Ureter (tissue), 1 donor: ENCODE data around the gene C6orf62. TPM values are rescaled to one million over a fixed set of nuclear protein-coding genes. Genes with fewer than 3 reads are reported as not detected.
A peak's percentile ranks its signal among the peaks of the same experiment; 100 is the strongest.
"Not testable (repeated sequence)": the region's sequence is repeated elsewhere in the genome, so short reads cannot be mapped to it uniquely, and the experiment has no call there.

Source experiments
- DNase-seq: peaks from one replicate; pipeline ENCODE4 v3.0.0-alpha.2; 2020; ENCODE audit warnings: low spot score
- total RNA-seq: library from RNA; stranded (reverse); gene quantifications from one replicate; pipeline ENCODE4 v1.2.4, GENCODE V29; 2023
- donor health status: DM: yes; HTN: yes; CAD: no.

Gene C6orf62
- total RNA-seq, 1 donor from 2014 or later, result 111 TPM

DNA sequence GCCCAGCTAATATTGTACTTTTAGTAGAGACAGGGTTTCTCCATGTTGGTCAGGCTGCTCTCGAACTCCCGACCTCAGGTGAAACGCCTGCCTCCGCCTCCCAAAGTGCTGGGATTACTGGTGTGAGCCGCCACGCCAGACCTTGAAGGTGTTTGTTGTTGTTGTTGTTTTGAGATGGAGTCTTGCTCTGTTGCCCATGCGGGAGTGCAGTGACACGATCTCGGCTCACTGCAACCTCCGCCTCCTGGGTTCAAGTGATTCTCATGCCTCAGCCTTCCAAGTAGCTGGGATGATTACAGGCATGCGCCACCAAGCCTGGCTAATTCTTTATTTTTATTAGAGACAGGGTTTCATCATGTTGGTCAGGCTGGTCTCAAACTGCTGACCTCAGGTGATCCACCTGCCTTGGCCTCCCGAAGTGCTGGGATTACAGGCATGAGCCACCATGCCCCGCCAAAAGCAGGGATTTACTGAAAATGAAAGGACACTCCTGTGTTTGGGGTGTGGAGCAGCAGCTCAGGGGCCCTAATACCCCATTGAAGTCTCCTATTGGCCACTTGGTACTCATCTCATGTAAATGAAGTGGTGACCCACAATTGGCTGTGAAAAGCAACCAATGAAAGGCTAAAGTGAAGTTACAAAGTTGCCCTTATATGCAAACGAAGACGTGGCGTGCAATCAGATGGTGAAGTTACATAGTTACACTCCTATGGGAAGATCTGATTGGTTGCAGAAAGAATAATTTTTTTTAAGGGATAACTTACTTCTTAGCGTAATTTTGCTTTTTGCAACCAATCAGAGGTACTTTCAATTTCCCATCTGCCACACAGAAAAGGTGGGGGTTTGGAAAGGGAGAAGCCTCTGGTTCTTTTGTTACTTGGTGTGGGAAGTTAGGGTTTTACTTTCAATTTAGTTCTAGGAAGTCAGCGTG lies 50.6 kb downstream of the C6orf62 start:
- not testable (repeated sequence) for DNase-seq

- DNase-seq, result no peak
These were observed 51.6 kb downstream of the C6orf62 start for GRCh38 chr6:24667378-24667803.

DNA sequence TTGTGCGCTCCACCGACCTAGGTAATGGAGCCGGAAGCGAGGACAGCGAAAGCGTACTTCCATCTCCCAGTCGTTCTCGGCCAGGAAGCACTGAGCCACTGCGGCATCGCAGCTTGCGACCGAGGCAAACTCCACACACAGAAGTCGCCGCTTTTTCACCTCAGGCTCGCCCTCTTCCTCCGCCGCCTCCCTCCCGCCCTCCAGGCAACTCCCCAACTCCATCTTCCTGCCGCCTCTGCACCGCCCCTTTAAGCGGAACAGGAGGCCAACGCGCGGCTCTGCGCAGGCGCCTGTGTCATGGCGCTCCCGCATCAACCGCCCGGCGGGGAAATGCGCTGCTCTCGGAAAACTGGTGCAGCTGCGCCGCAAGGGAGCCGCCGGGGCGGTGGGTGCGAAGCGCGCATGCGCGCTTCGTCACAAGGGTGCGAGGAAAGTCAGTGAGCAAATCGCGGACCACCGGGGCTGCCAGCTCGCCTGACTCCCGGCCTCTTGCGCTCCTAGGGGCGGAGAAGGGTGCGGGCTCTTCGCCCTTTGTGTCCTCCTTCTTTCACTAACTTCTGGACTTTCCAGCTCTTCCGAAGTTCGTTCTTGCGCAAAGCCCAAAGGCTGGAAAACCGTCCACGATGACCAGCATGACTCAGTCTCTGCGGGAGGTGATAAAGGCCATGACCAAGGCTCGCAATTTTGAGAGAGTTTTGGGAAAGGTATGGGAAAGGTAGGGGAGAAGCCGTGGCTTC lies 52.1 kb downstream of the C6orf62 start, which contains the start of the genes ACOT13 and TDP2:
Gene ACOT13 (plus strand): TSS at position 437 of the 737 bp plus-strand sequence. CDS start 187 bp downstream, at position 624.
Gene TDP2 (minus strand): TSS at position 259 of the 737 bp plus-strand sequence. CDS start 37 bp downstream, at position 222.
- peak; percentile 96 for DNase-seq

DNA sequence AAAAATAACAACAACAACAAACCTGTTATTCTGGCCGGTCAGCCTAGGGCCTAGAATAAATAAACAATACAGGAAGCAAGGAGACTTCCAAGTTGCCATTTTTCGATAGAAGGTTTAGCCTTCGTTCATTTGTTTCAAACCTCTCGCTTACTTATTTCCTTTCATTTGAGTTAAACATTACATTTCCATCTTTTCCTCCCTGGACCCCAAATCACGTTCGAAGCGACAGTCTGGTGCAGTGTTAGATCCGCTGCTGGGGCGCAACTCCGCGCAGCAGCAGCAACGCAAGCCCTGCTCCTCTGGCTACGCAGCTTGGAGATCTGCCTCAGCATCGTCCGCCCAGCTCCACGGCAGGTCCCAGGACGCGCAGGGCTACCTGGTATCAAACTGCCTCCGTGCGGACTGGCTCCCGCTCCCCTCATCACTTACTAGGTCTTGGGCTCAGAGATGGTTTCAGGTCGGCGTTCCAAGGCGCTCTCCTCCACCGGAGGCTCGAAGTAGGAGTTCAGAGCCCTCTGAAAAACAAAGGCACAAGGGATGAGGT lies 52.8 kb downstream of the C6orf62 start:
- no peak for DNase-seq

DNA sequence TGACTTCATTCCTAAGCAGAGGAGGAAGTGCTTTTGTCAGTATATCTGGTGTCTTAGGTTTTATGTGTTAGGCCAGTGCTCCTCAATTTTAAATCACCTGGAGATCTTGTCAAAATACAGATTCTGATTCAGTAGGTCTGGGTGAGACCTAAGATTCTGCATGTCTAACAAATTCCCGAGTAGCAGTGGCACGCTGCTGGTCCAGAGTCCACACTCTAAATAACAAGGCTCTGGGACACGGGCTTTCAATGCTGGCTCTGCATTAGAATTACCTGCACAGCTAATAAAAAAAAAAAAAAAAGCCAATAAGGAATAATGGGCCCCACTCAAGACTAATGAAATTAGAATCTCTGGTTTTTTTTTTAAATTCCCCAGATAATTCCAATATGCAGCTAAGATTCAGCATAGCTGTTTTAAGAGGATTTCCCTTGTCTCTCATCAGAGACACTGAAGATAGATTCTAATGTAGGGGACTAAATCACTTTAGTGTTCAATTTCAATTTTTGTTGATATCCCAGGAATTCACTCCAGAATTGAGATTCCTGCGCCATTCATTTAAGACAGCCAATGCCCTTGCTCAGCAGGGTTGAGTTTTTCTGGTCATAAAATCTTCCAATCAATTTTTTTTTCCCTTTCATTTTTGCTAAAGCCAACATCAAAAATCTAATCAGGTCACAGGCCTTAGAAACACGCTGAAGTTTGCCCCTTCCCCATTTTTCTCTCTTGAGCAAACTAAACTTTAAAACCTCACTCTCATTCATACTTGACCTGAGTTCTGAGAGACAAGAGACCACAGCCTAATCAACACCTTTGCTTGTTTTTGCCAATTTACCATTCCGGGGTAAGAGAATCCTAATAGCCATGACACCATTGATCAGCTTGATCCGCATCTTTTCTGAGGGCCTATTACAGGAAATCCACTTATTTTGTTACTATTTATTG lies 54.6 kb downstream of the C6orf62 start:
- DNase-seq, result no peak

- DNase-seq, result no peak
These were observed 55.8 kb downstream of the C6orf62 start for GRCh38 chr6:24663189-24663588.

DNA sequence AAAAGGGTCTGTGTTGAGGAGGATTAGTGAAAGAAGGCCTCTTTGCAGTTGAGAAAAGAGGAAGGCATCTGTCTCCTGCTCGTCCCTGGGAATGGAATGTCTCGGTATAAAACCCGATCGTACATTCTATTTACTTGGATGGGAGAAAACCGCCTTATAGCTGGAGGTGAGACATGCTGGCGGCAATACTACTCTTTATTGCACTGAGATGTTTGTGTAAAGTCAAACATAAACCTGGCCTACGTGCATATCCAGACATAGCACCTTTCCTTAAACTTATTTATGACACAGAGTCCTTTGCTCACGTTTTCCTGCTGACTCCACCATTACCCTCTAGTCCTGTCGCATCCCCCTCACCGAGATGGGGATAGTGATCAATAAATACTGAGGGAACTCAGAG lies 56.7 kb downstream of the C6orf62 start:
- no peak for DNase-seq

DNA sequence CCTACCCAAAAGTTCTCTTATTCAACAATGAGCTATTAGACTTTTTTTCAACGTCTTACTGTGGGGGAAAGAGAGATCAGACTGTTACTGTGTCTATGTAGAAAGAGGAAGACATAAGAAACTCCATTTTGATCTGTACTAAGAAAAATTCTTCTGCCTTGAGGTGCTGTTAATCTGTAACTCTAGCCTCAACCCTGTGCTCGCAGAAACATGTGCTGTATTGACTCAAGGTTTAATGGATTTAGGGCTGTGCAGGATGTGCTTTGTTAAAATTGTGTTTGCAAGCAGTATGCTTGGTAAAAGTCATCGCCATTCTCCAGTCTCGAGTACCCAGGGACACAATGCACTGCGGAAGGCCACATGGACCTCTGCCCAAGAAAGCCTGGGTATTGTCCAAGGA lies 57.2 kb downstream of the C6orf62 start:
- DNase-seq, result not testable (repeated sequence)

DNA sequence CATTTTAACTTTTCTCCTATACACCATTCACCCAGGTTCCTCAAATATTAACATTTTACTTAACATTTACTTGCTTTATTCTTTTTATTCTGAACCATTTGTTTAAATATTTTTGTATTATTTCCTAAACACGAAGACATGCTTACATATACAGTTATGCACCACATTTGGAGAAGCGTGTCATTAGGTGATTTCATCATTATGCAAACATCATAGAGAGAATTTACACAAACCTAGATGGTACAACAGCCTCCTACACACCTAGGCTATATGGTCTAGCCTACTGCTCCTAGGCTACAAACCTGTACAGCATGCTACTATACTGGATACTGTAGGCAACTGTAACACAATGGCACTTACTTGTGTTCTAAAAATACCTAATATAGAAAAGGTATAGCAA lies 58.8 kb downstream of the C6orf62 start:
- DNase-seq, result no peak

GRCh38 chr6:24659561-24659960 lies 59.4 kb downstream of the C6orf62 start:
- DNase-seq, result no peak

DNA sequence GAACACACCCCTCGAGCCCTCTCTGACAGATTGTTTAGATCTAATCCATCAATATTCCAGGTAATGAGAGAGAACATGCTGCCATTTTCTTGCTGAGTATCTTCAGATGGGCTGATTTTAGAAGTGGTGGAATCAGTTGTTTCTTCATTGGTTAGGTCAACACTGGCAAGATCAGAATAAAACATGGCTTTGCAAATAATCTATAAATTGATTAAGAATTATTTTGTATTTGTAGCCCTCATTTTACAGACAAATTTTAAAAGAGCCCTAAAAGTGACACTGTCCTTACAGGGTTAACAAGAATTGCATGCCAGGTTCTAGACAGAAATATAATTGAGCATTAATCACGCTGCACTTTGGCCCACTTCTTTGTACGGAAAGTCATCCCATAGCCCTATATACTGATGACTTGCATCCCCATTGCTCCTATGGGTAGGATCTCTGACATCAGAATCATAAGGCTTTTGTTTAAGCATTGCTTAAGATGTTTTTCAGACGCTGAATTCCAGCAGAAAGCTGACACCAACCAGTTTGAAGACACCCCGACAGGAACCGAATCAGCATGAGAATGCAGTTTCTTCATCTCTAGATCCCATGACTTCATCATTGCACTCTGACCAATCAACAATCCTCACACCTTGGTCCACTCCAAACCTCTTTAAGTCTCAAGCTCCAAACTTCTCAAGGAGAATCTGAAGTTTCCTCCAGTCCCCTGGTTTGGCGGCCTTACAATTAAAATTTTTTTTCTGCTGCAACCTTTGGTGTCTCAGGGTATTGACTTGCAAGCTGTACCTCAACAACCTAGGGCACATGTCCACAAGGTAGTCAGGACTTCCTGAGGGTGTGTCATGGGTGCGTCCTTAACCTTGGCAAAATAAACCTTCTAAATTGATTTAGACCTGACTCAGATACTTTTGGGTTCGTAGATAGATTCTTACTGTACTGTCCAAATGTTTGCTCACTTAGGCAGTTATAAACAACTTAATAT lies 60.1 kb downstream of the C6orf62 start:
- no peak for DNase-seq

GRCh38 chr6:24655215-24655614 lies 63.7 kb downstream of the C6orf62 start:
- DNase-seq, result no peak

Other genes starting within 250 kb of the C6orf62 start
- gene GPLD1, start 229.6 kb downstream of the C6orf62 start, total RNA-seq, result 6.2 TPM
- gene ALDH5A1, start 224.2 kb downstream of the C6orf62 start, total RNA-seq, result 39.6 TPM
- gene KIAA0319, start 73.0 kb downstream of the C6orf62 start, total RNA-seq, result 0.23 TPM
- 54.4 TPM for gene TDP2, start 52.3 kb downstream of the C6orf62 start, total RNA-seq
- gene ACOT13, start 52.1 kb downstream of the C6orf62 start, total RNA-seq, result 16.8 TPM
- 67.5 TPM for gene GMNN, start 55.8 kb upstream of the C6orf62 start, total RNA-seq
- gene ARMH2, start 79.8 kb upstream of the C6orf62 start, total RNA-seq, result not detected
- 12.1 TPM for gene RIPOR2, start 216.8 kb upstream of the C6orf62 start, total RNA-seq